ENCODE data around the gene RNF168.
A peak's percentile ranks its signal among the peaks of the same experiment; 100 is the strongest.
"Not testable (repeated sequence)": the region's sequence is repeated elsewhere in the genome, so short reads cannot be mapped to it uniquely, and the experiment has no call there.

RNF168 gene, protein sequence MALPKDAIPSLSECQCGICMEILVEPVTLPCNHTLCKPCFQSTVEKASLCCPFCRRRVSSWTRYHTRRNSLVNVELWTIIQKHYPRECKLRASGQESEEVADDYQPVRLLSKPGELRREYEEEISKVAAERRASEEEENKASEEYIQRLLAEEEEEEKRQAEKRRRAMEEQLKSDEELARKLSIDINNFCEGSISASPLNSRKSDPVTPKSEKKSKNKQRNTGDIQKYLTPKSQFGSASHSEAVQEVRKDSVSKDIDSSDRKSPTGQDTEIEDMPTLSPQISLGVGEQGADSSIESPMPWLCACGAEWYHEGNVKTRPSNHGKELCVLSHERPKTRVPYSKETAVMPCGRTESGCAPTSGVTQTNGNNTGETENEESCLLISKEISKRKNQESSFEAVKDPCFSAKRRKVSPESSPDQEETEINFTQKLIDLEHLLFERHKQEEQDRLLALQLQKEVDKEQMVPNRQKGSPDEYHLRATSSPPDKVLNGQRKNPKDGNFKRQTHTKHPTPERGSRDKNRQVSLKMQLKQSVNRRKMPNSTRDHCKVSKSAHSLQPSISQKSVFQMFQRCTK

DNA sequence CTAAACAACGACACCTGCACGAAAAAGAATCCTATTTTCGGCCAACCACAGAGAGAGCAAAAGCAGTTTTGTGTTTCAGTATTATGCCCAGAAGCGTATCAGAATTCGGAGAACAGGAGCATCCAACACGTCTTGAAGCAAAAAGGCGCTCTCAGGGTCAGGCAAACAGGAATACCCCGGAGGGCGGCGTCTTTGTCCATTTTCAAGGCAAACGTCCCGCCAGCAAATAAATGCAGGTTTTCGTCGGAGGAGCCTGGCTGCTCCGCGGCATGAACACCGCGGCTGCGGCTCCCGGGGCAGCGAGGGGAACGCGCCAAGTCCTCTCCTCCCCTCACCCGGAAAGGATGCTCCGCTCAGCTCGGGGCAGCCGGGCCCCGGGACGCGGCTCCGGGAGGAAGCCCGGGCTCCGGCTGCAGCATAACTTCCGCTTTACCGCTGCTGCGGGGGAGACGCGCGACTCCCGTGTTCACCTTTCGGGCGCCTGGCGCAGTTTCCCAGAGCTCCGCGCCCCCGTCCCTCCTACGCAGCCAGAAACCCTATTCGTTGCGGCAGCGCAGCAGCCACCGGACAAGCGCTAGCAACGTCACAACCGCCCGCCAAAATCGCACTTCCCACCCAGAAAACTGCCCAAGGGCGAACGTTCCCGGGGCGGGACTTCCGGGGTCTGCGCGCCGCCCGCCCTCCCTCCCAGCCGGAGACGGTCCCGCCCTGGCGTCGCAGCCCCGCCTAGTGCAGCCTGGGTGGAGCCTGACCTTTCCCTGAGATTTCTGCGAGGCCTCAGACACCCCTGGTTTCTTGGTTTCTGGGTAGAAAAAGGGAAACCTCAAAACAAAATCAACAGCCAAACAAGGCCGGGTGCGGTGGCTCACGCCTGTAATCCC, at the start of gene RNF168:
Gene RNF168 (minus strand): TSS at position 573 of the 881 bp plus-strand sequence. CDS start 595 bp downstream, outside the sequence.
- H3K4me3 ChIP-seq (ENCODE audit: low read length), result peak within 1 kb of the TSS; percentile 78
- peak within 1 kb of the TSS; percentile 80 for H3K9ac ChIP-seq (ENCODE audit: low read length)
- no peaks in the 10 kb centered on the region for H3K27me3 ChIP-seq (ENCODE audit: control insufficient read depth, insufficient read depth, low read length)
- H3K9me3 ChIP-seq (ENCODE audit: control insufficient read depth, low read length), result no peaks in the 10 kb centered on the region
- peaks cover 13% of the 10 kb centered on the region for H3K4me1 ChIP-seq (ENCODE audit: control insufficient read depth, insufficient read depth, low read length)
- H3K36me3 ChIP-seq (ENCODE audit: control insufficient read depth, insufficient read depth, low read length), result no peaks in the 10 kb centered on the region

DNA sequence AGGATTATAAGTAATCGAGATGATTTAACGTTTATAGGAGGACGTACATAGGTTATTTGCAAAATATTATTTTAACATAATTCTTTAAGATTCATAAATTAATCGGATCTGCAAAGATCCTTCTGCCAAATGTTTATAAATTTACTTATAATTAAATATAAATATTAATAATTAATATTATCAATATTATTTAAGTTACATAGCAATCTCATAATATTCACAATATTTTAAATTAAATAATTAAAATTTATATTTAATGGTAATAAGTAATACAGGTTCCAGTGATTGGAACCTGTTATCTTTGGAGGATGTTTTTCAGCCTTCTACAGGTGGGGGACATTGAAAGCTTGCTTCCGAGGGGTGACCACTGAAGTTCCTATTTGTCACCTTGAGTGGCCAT, 48.7 kb upstream of the RNF168 start:
- Histone ChIP-seq H3K4me1 (ENCODE audit: control insufficient read depth, insufficient read depth, low read length) (no peaks in the 10 kb centered on the region), H3K4me3 (ENCODE audit: low read length) (no peak overlapping the region), H3K9me3 (ENCODE audit: control insufficient read depth, low read length) (no peaks in the 10 kb centered on the region), H3K36me3 (ENCODE audit: control insufficient read depth, insufficient read depth, low read length) (no peaks in the 10 kb centered on the region), H3K27me3 (ENCODE audit: control insufficient read depth, insufficient read depth, low read length) (no peaks in the 10 kb centered on the region), H3K9ac (ENCODE audit: low read length) (no peak overlapping the region)

DNA sequence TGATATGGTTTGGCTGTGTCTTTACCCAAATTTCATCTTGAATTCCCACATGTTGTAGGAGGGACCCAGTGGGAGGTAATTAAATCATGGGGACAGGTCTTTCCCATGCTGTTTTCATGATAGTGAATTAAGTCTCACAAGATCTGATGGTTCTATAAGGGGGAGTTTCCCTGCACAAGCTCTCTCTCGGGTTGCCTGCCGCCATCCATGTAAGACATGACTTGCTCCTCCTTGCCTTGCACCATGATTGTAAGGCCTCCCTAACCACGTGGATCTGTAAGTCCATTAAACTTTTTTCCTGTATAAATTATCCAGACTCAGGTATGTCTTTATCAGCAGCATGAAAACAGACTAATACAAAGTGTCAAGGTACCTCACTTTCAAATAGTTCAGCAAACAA, 46.6 kb upstream of the RNF168 start:
- H3K9me3 ChIP-seq (ENCODE audit: control insufficient read depth, low read length); H3K9ac ChIP-seq (ENCODE audit: low read length); H3K36me3 ChIP-seq (ENCODE audit: control insufficient read depth, insufficient read depth, low read length); H3K4me1 ChIP-seq (ENCODE audit: control insufficient read depth, insufficient read depth, low read length); H3K4me3 ChIP-seq (ENCODE audit: low read length); H3K27me3 ChIP-seq (ENCODE audit: control insufficient read depth, insufficient read depth, low read length): not testable (repeated sequence)

DNA sequence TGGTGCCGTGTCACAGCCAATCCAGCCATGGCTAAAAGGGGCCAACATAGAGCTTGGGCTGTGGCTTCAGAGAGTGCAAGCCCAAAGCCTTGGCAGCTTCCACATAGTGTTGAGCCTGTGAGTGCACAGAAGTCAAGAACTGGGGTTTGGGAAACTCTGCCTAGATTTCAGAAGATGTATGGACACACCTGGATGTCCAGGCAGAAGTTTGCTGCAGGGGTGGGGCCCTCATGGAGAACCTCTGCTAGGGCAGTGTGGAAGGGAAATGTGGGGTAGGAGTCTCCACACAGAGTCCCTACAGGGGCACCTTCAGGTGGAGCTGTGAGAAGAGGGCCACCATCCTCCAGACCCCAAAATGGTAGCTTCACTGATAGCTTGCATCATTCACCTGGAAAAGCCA, 45.7 kb upstream of the RNF168 start:
- H3K27me3 ChIP-seq (ENCODE audit: control insufficient read depth, insufficient read depth, low read length); H3K4me1 ChIP-seq (ENCODE audit: control insufficient read depth, insufficient read depth, low read length); H3K9me3 ChIP-seq (ENCODE audit: control insufficient read depth, low read length); H3K4me3 ChIP-seq (ENCODE audit: low read length); H3K9ac ChIP-seq (ENCODE audit: low read length); H3K36me3 ChIP-seq (ENCODE audit: control insufficient read depth, insufficient read depth, low read length): not testable (repeated sequence)

DNA sequence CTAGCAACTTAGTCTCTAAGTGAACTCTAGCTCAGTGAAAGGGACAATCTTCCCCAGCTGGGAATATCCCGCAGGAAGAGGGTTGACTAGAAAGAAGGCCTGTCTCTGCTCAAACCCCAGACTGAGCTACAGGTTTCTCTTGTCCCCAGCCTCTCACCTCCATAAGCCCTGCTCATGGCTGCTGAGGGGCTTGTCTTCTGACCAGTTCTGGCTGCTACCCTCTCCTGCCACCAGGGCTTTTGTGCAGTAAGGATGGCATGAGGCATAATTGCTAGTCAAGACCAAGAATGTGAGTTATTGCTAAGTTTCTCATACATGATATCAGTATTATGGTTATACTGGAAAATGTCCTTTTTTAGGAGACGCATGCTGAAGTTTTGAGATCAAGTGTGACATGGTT, 43.5 kb upstream of the RNF168 start:
- Histone ChIP-seq H3K27me3 (ENCODE audit: control insufficient read depth, insufficient read depth, low read length) (no peaks in the 10 kb centered on the region), H3K36me3 (ENCODE audit: control insufficient read depth, insufficient read depth, low read length) (no peaks in the 10 kb centered on the region), H3K4me1 (ENCODE audit: control insufficient read depth, insufficient read depth, low read length) (no peaks in the 10 kb centered on the region), H3K9me3 (ENCODE audit: control insufficient read depth, low read length) (no peaks in the 10 kb centered on the region), H3K4me3 (ENCODE audit: low read length) (no peak overlapping the region), H3K9ac (ENCODE audit: low read length) (no peak overlapping the region)

DNA sequence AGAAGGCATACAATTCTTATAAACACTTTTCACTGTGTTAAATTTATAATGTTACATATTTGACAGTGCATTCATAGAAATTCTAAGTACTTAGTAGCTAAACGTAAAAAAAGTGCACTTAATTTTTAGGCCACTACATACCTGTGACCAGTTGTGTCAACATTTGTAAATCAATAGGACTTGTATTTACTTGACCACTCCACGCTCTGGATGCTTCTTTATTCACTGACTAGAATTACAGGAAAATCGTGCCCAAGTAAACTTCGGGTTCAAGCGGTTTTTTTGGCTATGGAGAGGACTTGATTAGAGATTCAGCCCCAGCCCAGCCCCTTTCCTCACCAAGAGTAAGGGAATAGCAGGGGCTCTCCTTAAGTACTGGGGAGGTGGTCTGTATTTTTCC, 43.0 kb upstream of the RNF168 start:
- no peaks in the 10 kb centered on the region for H3K36me3 ChIP-seq (ENCODE audit: control insufficient read depth, insufficient read depth, low read length)
- no peak overlapping the region for H3K4me3 ChIP-seq (ENCODE audit: low read length)
- no peaks in the 10 kb centered on the region for H3K27me3 ChIP-seq (ENCODE audit: control insufficient read depth, insufficient read depth, low read length)
- H3K9me3 ChIP-seq (ENCODE audit: control insufficient read depth, low read length), result no peaks in the 10 kb centered on the region
- no peak overlapping the region for H3K9ac ChIP-seq (ENCODE audit: low read length)
- H3K4me1 ChIP-seq (ENCODE audit: control insufficient read depth, insufficient read depth, low read length), result no peaks in the 10 kb centered on the region

DNA sequence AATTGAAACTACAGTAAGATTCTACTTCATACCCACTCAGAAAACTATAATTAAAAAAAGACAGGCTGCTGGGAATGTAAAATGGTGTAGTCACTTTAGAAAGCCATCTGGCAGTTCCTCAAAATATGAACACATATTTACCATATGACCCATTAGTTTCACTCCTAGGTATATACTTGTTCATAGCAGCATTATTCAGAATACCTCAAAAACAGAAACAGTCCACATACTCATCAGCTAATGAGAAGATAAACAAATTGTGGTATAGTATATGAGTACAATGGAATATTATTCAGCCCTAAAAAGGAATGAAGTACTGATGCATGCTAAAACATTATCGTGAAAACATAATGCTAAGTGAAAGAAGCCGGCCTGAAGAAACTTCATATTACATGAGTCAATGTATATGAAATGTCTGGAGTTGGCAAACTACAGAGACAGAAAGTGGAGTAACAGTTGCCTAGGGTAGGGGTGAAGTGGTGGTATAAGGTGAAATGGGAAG, 41.0 kb upstream of the RNF168 start:
- Histone ChIP-seq H3K9me3 (ENCODE audit: control insufficient read depth, low read length) (no peaks in the 10 kb centered on the region), H3K4me3 (ENCODE audit: low read length) (no peak overlapping the region), H3K27me3 (ENCODE audit: control insufficient read depth, insufficient read depth, low read length) (no peaks in the 10 kb centered on the region), H3K9ac (ENCODE audit: low read length) (no peak overlapping the region), H3K36me3 (ENCODE audit: control insufficient read depth, insufficient read depth, low read length) (no peaks in the 10 kb centered on the region), H3K4me1 (ENCODE audit: control insufficient read depth, insufficient read depth, low read length) (no peaks in the 10 kb centered on the region)

DNA sequence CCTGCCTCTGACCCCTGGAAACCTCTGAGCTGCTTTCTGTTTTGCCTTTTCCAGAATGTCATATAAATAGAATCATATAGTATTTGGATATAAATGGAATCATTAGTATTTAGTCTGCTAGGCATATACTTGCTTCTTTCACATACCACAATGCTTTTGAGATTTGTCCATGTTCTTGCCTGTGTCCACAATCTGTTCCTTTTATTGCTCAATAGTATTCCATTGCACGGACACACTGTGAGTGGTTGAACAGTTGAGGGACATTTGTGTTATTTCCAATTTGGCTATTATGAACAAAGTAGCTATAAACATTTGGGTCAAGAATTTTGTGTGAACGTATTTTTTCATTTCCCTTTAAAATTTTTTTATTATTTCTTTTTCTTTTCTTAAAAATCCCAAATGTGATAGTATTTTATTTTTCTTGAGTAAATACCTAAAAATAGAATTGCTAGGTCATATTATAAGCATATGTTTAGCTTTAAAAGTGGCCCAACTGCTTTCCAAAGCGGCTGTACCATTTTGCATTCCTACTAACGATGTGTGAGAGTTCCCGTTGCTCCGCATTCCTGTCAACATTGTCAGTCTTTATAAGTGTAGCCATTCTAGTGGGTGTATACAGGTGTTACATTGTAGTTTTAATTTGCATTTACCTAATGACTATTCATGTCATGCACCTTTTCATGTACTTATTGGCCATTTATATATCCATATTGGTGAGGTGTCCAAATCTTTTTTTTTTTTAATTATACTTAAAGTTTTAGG, 38.3 kb upstream of the RNF168 start:
- Histone ChIP-seq H3K4me1 (ENCODE audit: control insufficient read depth, insufficient read depth, low read length) (no peaks in the 10 kb centered on the region), H3K9ac (ENCODE audit: low read length) (no peak overlapping the region), H3K27me3 (ENCODE audit: control insufficient read depth, insufficient read depth, low read length) (no peaks in the 10 kb centered on the region), H3K4me3 (ENCODE audit: low read length) (no peak overlapping the region), H3K36me3 (ENCODE audit: control insufficient read depth, insufficient read depth, low read length) (no peaks in the 10 kb centered on the region), H3K9me3 (ENCODE audit: control insufficient read depth, low read length) (no peaks in the 10 kb centered on the region)

DNA sequence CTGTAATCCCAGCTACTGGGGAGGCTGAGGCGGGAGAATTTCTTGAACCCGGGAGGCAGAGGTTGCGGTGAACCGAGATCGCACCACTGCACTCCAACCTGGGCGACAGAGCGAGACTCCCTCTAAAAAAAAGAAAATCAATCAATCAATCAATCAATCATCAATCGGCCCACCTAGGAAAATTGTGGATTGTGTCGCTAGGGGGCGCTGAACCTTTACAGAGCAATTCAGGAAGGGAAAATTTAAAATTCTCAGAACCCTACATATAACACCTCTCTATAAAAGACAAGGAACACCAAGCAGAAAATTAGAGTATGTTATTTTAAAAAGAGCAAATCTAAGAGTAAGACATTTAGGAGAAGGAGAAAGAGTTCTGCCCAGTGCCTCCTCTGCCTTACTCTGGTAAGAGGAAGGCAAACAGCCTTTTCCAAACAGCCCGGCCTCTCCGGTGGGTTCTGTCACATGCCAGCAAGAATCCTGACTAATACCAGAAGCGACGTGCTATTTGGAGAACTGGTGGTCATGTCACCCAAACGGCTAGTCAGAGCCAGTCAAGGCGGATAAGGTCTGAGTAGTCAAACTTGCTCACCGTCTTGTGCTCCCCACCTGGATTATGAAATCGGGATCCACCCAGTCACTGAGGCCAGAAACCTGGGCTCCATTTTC, 33.9 kb upstream of the RNF168 start:
- Histone ChIP-seq H3K9me3 (ENCODE audit: control insufficient read depth, low read length) (no peaks in the 10 kb centered on the region), H3K36me3 (ENCODE audit: control insufficient read depth, insufficient read depth, low read length) (no peaks in the 10 kb centered on the region), H3K27me3 (ENCODE audit: control insufficient read depth, insufficient read depth, low read length) (no peaks in the 10 kb centered on the region), H3K4me1 (ENCODE audit: control insufficient read depth, insufficient read depth, low read length) (no peaks in the 10 kb centered on the region), H3K9ac (ENCODE audit: low read length) (no peak overlapping the region), H3K4me3 (ENCODE audit: low read length) (no peak overlapping the region)

DNA sequence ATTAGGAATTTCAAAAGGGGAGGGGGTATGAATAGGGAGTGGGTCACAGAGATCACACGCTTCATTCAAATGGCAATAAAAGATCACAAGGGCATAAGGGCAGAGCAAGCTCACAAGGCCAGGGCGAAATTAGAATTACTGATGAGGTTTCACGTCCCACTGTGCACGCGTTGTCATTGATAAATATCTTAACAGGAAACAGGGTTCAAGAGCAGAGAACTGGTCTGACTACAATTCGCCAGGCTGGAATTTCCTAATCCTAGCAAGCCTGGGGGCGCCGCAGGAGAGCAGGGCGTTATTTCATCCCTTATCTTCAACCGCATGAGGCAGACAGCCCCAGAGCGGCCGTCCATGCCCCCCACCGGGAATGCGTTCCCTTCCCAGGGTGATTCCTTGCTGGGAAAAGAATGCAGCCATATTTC, 29.7 kb upstream of the RNF168 start:
- Histone ChIP-seq H3K9me3 (ENCODE audit: control insufficient read depth, low read length) (no peaks in the 10 kb centered on the region), H3K27me3 (ENCODE audit: control insufficient read depth, insufficient read depth, low read length) (no peaks in the 10 kb centered on the region), H3K4me3 (ENCODE audit: low read length) (no peak overlapping the region), H3K36me3 (ENCODE audit: control insufficient read depth, insufficient read depth, low read length) (no peaks in the 10 kb centered on the region), H3K9ac (ENCODE audit: low read length) (no peak overlapping the region), H3K4me1 (ENCODE audit: control insufficient read depth, insufficient read depth, low read length) (no peaks in the 10 kb centered on the region)

DNA sequence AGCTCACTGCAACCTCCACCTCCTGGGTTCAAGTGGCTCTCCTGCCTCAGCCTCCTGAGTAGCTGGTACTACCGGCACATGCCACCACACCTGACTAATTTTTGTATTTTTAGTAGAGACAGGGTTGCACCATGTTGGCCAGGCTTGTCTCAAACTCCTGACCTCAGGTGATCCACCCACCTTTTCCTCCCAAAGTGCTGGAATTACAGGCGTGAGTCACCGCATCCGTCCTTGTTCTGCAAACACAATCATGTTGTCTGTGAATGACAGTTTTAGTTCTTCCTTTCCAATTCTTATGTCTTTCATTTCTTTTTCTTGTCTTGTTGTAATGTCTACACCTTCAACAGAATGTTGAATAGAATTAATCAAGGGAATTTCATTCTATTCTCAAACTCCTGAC, 27.9 kb upstream of the RNF168 start:
- H3K36me3 ChIP-seq (ENCODE audit: control insufficient read depth, insufficient read depth, low read length), result no peaks in the 10 kb centered on the region
- H3K4me3 ChIP-seq (ENCODE audit: low read length), result no peak overlapping the region
- no peak overlapping the region for H3K9ac ChIP-seq (ENCODE audit: low read length)
- H3K4me1 ChIP-seq (ENCODE audit: control insufficient read depth, insufficient read depth, low read length), result no peaks in the 10 kb centered on the region
- H3K27me3 ChIP-seq (ENCODE audit: control insufficient read depth, insufficient read depth, low read length), result no peaks in the 10 kb centered on the region
- no peaks in the 10 kb centered on the region for H3K9me3 ChIP-seq (ENCODE audit: control insufficient read depth, low read length)

Measured in mucosa of stomach (tissue), 1 donor.